Stimulated activated CD8-positive, alpha-beta memory T cell treated with anti-CD3 and anti-CD28 coated beads, Interleukin-4, amount 100 ng/mL, for 1 hour (primary cell): ENCODE data around the gene SLC36A2.
"Not testable (repeated sequence)": the region's sequence is repeated elsewhere in the genome, so short reads cannot be mapped to it uniquely, and the experiment has no call there.

Source experiments
- DNase-seq, 2 donors: peaks; one replicate each; pipeline ENCODE4 v3.0.0-alpha.2; 2020; ENCODE audit warnings: low read depth in 2 of 2, low spot score in 1 of 2

The SLC36A2 gene

GRCh38 chr5:151327585-151327984, 19.8 kb downstream of the SLC36A2 start:
- DNase-seq = no peak

DNA sequence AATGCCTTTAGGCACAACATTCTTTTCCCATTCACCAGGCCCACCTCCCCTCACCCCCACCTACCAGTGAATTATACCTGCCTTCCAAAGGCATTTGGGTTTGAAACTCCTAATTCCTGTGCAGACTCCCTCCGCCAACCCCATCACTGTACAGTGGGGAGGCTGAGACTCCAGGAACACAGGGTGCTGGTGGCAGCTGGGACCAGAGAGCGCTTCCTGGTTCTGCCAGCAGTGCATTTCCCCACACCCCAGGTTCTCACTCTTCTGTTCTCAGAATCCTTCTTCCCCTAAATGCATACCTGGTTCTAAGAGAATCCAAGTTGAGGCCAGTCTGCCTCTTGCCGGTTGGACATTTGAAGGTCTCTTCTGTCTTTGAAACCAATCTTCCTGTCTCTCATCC, 21.1 kb downstream of the SLC36A2 start:
- DNase-seq = no peak

- DNase-seq = no peak
These were observed 26.9 kb downstream of the SLC36A2 start for GRCh38 chr5:151320481-151320880.

DNA sequence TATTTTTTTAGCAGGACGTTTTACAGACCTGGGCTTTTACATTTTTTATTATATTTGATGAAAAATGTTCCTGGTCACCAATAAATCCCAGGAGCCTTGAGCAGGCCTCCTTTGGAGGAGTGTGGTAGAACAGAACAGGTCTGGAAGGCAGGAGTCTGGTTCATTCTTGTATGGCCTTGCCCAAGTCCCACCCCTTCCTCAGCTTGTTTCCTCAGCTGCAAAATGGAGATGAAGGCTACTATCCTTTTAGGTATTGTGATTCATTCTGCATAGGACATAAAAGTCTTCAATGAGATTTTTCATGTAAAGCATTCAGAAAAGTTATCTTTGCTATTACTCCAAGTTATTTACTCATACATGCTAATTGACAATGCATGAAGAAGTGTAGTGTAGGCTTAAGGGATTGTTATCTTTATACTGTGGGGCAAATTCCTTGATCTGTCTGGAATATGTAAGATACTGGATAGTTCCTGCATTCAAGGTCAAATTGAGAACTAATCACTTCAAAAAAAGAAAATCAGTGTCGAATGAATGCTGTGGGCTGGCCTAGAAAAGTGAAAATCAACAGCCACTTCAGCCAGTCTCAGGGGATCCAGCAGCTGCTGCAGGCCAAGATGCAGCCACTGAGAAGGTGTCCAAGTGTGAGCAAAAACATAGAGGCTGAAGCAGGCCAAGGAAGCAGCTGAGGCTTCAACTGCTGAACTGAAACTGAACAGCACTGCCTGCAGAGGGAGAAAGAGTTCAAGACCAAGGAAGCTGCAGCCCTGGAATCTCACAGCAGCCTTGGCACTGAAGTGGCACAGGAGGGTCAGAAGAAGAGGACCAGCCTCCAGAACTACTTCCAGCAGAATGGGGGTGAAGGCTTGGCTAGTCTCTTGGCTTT, 28.3 kb downstream of the SLC36A2 start:
- DNase-seq = no peak

DNA sequence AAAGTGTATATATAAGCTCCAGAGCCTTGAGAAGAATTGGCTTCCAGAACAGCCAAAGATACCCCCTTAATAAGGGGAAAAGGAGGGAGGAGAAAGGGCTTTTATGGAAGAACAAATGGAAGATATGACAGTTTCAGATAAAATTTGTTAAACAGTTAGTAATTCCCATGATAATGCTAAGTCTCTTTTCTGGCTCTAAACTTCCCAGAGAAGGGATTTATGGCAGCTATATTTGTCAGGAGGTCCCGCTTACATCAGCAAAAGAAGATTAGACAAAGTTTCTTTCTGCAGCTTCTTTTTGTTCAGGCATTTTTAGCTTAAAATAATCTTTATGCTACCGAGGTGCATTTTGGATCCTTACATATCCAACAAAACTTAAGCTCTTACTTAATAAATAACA, 29.5 kb downstream of the SLC36A2 start:
- DNase-seq = no peak

DNA sequence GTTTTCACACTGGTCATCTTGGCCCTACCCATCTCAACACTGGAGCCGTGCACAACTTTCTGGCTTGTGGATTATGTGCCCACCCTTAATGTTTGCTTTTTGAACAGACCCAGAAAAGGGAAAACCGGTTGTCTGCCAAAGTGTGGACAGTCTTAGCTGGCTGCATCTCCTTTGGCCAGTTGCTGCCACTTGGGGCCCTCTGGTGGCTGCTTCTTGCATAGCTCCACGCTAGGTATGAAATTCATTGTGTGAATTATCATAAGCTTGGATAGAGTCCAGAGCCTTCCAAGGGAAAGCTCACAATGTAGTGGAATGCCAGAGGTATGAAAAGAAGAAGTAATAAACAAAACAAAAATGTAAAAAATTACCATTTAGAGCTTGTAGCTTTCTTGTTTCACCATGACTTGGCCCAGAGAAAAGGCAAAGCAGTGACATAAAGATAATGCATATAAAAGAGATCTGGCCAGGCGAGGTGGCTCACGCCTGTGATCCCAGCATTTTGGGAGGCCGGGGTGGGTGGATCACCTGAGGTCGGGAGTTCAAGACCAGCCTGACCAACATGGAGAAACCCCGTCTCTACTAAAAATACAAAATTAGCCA, 31.3 kb downstream of the SLC36A2 start:
- DNase-seq = peak in 1 of 2 donors; percentile 13

- no peak for DNase-seq
These were observed 34.0 kb downstream of the SLC36A2 start for GRCh38 chr5:151313357-151313756.

DNA sequence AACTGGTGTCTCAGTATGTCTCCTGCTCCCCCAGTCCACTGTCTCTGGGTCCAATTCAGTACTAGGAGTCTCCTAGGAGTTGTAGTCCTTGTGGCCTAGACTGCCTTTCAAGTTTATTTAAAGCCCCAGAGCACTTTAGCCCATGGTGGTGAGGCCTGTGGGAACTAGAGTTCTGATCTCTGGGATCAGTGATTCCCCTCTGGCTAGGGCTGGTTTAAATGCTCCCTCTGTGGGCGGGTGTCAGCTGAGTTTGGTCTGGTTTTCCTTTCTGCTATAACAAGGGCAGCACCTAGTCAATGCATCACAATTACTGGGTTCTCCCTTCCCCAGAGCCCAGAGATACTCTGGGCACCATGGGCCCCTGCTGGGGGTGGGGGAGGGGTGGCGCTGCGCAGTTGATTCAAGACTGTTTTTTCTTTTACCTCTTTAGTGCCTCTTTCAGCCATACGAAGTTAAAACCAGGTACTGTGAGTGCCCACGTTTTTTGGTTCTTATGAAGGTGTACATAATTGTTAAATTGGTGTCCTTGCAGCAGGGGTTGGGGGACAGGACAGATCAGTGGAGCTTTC, 34.5 kb downstream of the SLC36A2 start:
- no peak for DNase-seq

GRCh38 chr5:151310932-151311331, 36.4 kb downstream of the SLC36A2 start:
- no peak for DNase-seq

DNA sequence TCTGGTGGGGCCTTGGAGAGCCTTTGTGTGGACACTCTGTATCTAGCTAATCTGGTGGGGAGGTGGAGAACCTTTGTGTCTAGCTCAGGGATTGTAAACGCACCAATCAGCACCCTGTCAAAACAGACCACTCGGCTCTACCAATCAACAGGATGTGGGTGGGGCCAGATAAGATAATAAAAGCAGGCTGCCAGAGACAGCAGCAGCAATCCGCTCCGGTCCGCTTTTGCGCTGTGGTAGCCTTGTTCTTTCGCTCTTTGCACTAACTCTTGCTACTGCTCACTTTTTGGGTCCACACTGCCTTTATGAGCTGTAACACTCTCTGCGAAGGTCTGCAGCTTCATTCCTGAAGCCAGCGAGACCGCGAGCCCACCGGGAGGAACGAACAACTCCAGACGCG, 37.5 kb downstream of the SLC36A2 start:
- not testable (repeated sequence) for DNase-seq

DNA sequence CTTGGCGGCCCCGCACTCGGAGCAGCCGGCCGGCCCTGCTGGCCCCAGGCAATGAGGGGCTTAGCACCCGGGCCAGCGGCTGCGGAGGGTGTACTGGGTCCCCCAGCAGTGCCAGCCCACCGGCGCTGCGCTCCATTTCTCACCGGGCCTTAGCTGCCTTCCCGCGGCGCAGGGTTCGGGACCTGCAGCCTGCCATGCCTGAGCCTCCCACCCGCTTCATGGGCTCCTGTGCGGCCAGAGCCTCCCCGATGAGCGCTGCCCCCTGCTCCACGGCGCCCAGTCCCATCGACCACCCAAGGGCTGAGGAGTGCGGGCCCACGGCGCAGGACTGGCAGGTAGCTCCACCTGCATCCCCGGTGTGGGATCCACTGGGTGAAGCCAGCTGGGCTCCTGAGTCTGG, 38.1 kb downstream of the SLC36A2 start:
- not testable (repeated sequence) for DNase-seq

DNA sequence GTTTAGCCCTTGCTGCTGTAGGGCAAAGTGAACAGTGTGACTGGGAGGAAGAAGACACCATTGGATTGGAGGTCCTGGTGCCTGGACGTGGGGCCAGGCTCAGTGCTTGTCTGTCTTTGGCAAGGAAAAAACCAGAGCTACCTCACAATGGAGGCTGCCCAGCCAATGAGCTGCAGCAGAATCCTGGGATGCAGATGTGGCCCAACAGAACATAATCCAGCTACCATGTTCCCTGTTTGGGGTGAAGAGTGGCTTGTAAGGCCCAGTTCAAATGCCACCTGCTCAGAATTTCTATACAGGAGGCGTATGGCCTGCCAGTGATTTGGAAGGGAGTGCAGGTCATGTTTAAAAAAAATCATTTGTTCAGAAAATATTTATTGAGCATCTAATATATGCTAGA, 43.7 kb downstream of the SLC36A2 start, which contains the start of gene SLC36A3:
Gene SLC36A3 (minus strand): TSS at position 101 of the 400 bp plus-strand sequence. CDS start 412 bp downstream, outside the sequence.
- DNase-seq = no peak

GRCh38 chr5:151298063-151298855, 49.1 kb downstream of the SLC36A2 start:
- DNase-seq = no peak

DNA sequence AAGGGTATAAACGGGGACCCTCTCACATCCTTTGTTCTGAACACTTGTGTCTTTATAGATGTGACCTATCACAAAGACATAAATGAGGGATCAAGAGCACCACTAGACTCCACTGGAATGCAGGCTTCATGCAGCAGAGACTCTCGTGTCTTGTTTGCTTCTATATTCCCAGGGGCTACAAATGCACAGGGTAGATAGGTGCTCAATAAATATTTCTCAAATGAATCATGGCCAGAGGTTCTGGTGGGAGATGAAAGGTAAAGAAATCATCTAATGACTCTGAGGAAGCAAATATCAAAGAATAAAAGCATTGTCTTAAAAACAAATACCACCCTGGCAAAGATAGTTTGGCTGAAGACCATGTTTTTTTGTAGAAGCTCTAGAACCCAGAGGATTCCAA, 50.4 kb downstream of the SLC36A2 start:
- no peak for DNase-seq

DNA sequence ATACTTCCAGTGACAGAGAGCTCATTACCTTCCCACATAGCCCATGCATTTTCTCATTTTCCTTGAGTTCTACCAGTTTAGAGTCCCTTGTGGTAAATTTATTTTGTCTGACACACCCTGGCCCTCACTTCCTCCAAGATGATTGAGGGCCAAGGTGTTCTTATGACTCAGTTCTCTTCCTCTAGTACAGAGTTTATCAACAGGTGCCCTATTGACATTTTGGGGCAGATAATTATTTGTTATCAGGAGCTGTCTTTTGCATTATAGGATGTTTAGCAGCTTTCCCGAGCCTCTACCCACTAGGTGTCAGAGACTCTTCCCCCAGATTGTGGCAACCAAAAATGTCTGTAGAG, 50.9 kb downstream of the SLC36A2 start:
- DNase-seq = no peak

DNA sequence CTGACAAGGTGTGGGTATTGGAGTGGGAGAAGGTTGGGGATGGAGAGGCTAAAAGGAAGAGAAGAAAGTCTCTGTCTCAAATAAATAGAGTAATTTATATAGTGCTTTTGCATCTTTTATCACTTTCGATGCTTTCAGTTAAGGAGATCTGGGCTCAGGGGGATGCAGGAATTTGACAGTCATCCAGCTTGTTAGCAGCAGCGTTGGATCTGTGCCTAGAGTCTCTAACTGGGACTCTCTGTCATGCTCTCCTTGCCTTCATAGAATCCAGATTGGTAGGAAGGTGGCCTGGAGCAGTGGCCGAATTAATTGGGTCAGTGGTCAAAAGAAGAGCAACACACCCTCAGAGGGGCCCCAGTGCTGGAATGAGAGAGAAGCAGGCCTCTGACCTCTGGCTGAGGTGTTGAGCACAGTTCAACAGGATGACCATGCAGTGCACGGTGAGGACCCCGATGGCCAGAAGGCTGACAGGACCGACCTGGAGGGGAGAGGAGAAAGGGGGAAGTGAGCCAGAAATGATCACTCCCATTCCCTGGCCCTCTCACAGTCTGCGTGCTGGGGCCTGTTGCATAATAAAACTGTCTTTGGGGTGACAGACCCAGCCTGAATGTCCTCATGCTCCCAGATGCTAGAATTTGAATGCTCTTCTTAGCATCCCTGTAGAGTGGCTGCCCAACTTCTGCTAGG, 51.4 kb downstream of the SLC36A2 start:
- no peak for DNase-seq

DNA sequence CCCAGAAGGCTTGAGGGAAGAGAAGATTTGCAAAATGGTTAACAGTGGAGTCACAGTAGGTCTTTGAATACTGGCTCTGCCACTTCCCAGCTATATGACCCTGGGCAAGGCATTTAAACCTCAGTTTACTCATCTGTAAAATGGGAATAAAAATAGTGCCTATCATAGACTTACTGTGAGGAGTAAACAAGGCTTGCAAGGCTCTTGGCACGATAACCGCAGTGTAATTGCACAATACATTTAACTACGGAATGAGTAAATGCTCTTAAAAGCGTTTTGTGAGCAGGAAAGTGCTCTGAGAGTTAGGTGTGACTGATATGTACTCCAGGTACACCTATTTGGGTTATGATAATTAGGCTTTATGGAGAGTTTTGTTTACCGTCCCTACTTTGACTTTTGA, 52.2 kb downstream of the SLC36A2 start:
- DNase-seq = no peak

- DNase-seq = no peak
These were observed 53.7 kb downstream of the SLC36A2 start for GRCh38 chr5:151293624-151294023.

DNA sequence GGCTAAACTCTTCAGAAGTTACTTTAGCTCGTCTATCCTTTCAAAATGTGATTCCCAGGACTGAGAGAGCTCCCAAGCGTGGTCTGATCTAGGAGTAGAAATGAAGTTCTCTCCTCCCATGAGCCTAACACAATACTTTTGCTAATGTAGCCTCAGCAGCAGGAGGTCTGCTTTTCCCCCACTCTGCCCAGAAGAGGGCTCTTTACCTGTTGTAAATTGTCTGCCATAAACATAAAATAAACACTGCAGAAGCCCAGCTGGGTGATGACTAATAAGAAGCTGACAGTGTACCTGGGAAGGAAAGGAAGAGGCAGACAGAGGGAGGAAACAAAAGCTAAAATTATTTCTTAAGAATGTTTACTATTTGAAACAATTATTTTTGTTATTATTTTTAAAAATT, 59.2 kb downstream of the SLC36A2 start:
- no peak for DNase-seq

DNA sequence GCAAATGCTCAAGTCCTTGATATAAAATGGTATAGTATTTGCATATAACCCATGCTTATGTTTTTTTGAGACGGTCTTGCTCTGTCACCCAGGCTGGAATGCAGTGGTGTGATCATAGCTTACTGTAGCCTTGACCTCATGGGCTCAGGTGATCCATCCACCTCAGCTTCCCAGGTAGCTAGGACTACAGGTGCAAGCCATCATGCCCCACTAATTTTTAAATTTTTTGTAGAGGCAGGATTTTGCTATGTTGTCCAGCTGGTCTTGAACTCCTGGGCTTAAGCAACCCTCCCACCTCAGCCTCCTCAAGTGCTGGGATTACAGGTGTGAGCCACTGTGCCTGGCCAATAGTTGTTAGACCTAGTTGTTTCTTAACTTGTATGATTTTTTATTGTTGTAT, 61.1 kb downstream of the SLC36A2 start:
- DNase-seq = no peak

- no peak for DNase-seq
These were observed 61.7 kb downstream of the SLC36A2 start for GRCh38 chr5:151285683-151286082.
